GM03348 (cell line): ENCODE measurements around the gene CLSTN2.
A peak's percentile ranks its signal among the peaks of the same experiment; 100 is the strongest.

Experiments
- DNase-seq: peaks from one replicate; pipeline ENCODE4 v3.0.0; 2012; ENCODE audit warnings: low spot score

The CLSTN2 gene

GRCh38 chr3:140187028-140187427, 252.0 kb downstream of the CLSTN2 start:
- no peak for DNase-seq

- no peak for DNase-seq
Observed at GRCh38 chr3:140187656-140188221, 252.8 kb downstream of the CLSTN2 start.

- no peak for DNase-seq
Observed at GRCh38 chr3:140188285-140188684, 253.3 kb downstream of the CLSTN2 start.

- no peak for DNase-seq
Observed at GRCh38 chr3:140189267-140189666, 254.3 kb downstream of the CLSTN2 start.

- no peak for DNase-seq
Observed at GRCh38 chr3:140189976-140190375, 255.0 kb downstream of the CLSTN2 start.

GRCh38 chr3:140196970-140197369, 262.0 kb downstream of the CLSTN2 start:
- DNase-seq: no peak

GRCh38 chr3:140198242-140198641, 263.3 kb downstream of the CLSTN2 start:
- no peak for DNase-seq

- DNase-seq: no peak
Observed at GRCh38 chr3:140199008-140199407, 264.0 kb downstream of the CLSTN2 start.

GRCh38 chr3:140199743-140200142, 264.8 kb downstream of the CLSTN2 start:
- no peak for DNase-seq

GRCh38 chr3:140203510-140203909, 268.5 kb downstream of the CLSTN2 start:
- no peak for DNase-seq

GRCh38 chr3:140204271-140204984, 269.4 kb downstream of the CLSTN2 start:
- no peak for DNase-seq

- no peak for DNase-seq
Observed at GRCh38 chr3:140205598-140205997, 270.6 kb downstream of the CLSTN2 start.

- peak; percentile 42 for DNase-seq
Observed at GRCh38 chr3:140206196-140207040, 271.4 kb downstream of the CLSTN2 start.

- no peak for DNase-seq
Observed at GRCh38 chr3:140207541-140207940, 272.6 kb downstream of the CLSTN2 start.

- DNase-seq: peak; percentile 23
Observed at GRCh38 chr3:140216249-140216648, 281.3 kb downstream of the CLSTN2 start.

- no peak for DNase-seq
Observed at GRCh38 chr3:140219291-140219690, 284.3 kb downstream of the CLSTN2 start.

- DNase-seq: no peak
Observed at GRCh38 chr3:140219923-140220452, 285.0 kb downstream of the CLSTN2 start.

- DNase-seq: no peak
Observed at GRCh38 chr3:140223197-140223596, 288.2 kb downstream of the CLSTN2 start.

- no peak for DNase-seq
Observed at GRCh38 chr3:140223631-140224030, 288.6 kb downstream of the CLSTN2 start.

- DNase-seq: no peak
Observed at GRCh38 chr3:140224307-140224706, 289.3 kb downstream of the CLSTN2 start.

GRCh38 chr3:140225996-140226395, 291.0 kb downstream of the CLSTN2 start:
- DNase-seq: no peak

GRCh38 chr3:140233702-140234101, 298.7 kb downstream of the CLSTN2 start:
- no peak for DNase-seq

- DNase-seq: no peak
Observed at GRCh38 chr3:140234256-140234655, 299.3 kb downstream of the CLSTN2 start.
